HUES48 (cell line): Measurements from ENCODE around the gene PPP1R1B.

Source experiments
- H3K27ac ChIP-seq: one replicate; pipeline ENCODE4 v1.7.0; 2013; ENCODE audit warnings: low read depth, low read length, inconsistent platforms
- H3K27me3 ChIP-seq: 2 replicates; pipeline ENCODE4 v1.6.1; 2013; ENCODE audit warnings: mild to moderate bottlenecking, low read length; ENCODE audit not compliant: control insufficient read depth, insufficient read depth
- H3K36me3 ChIP-seq: 2 replicates; pipeline ENCODE4 v1.6.1; 2013; ENCODE audit warnings: low read length; ENCODE audit not compliant: control insufficient read depth, insufficient read depth
- H3K4me1 ChIP-seq: 2 replicates; pipeline ENCODE4 v1.6.1; 2013; ENCODE audit warnings: mild to moderate bottlenecking, low read length; ENCODE audit not compliant: control insufficient read depth, insufficient read depth
- H3K4me3 ChIP-seq: 2 replicates; pipeline ENCODE4 v1.5.1; 2013; ENCODE audit warnings: mild to moderate bottlenecking, low read depth, low read length
- H3K9ac ChIP-seq: 2 replicates; pipeline ENCODE4 v1.6.1; 2013; ENCODE audit warnings: mild to moderate bottlenecking, low read depth, low read length, moderate library complexity
- H3K9me3 ChIP-seq: 2 replicates; pipeline ENCODE4 v1.6.1; 2013; ENCODE audit warnings: low read length; ENCODE audit not compliant: control insufficient read depth, insufficient read depth

The PPP1R1B gene

GRCh38 chr17:39638317-39638716, 11.6 kb downstream of the PPP1R1B start:
- Histone ChIP-seq H3K27me3 (no peaks in the 10 kb centered on the region), H3K9me3 (no peaks in the 10 kb centered on the region), H3K9ac (no peak overlapping the region), H3K4me3 (peak overlapping the region; percentile 74; the same call in 1 of the 2 replicates), H3K4me1 (peaks cover 42% of the 10 kb centered on the region), H3K36me3 (no peaks in the 10 kb centered on the region), H3K27ac (no peak overlapping the region)

DNA sequence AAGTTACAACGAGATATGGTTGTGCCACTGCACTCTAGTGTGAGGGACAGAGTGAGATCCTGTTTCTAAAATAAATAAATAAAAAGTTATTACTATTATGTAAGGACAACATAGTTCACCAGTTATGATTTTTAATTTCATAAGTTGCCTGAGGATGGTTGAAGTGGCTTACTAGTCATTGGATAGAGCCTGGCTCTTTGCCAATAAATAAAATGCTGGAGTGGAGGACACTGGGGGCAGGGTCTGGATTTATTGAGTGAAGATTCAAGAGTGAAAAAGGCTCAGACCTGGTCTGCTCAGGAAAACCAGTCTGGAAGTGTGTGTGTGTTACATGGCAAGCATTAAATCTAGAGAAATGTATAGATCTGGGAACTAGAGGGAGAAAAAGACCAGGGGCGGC, 12.3 kb downstream of the PPP1R1B start:
- peaks cover 42% of the 10 kb centered on the region for H3K4me1 ChIP-seq

GRCh38 chr17:39639566-39640458, 13.1 kb downstream of the PPP1R1B start:
- Histone ChIP-seq H3K9me3 (no peaks in the 10 kb centered on the region), H3K9ac (no peak overlapping the region), H3K27ac (peak overlapping the region; percentile 33), H3K4me1 (peaks cover 39% of the 10 kb centered on the region), H3K36me3 (no peaks in the 10 kb centered on the region), H3K27me3 (no peaks in the 10 kb centered on the region), H3K4me3 (no peak overlapping the region)

More for the DNA sequence above, 12.3 kb downstream of the PPP1R1B start:
- H3K9ac ChIP-seq, result no peak overlapping the region
- no peaks in the 10 kb centered on the region for H3K9me3 ChIP-seq
- H3K27ac ChIP-seq, result no peak overlapping the region
- no peaks in the 10 kb centered on the region for H3K27me3 ChIP-seq
- H3K4me3 ChIP-seq, result no peak overlapping the region
- no peaks in the 10 kb centered on the region for H3K36me3 ChIP-seq

- Histone ChIP-seq H3K9me3 (no peaks in the 10 kb centered on the region), H3K27ac (no peak overlapping the region), H3K4me1 (peaks cover 42% of the 10 kb centered on the region), H3K9ac (no peak overlapping the region), H3K4me3 (no peak overlapping the region), H3K36me3 (no peaks in the 10 kb centered on the region), H3K27me3 (no peaks in the 10 kb centered on the region)
These were observed 13.9 kb downstream of the PPP1R1B start for GRCh38 chr17:39640591-39641031.

DNA sequence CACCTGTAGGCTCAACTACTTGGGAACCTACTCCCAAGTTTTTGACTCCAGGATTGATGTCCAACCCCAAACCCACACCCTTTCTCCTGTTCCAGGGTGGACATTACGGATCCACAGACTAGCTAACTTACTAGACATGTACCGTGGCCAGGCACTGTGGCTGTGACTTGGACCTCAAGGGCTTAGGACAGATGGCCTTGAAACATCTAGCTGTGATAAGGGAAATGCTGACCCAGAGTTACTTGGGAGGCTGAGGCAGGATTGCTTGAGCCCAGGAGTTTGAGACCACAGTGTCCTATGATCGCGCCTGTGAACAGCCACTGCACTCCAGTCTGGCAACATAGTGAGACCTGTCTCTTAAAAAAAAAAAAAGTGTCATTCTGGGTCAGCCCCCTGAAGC, 14.3 kb downstream of the PPP1R1B start:
- H3K27me3 ChIP-seq, result no peaks in the 10 kb centered on the region
- peaks cover 37% of the 10 kb centered on the region for H3K4me1 ChIP-seq
- no peak overlapping the region for H3K4me3 ChIP-seq
- no peaks in the 10 kb centered on the region for H3K9me3 ChIP-seq
- no peaks in the 10 kb centered on the region for H3K36me3 ChIP-seq
- H3K27ac ChIP-seq, result no peak overlapping the region
- H3K9ac ChIP-seq, result no peak overlapping the region

- H3K27me3 ChIP-seq, result no peaks in the 10 kb centered on the region
- no peak overlapping the region for H3K27ac ChIP-seq
- no peak overlapping the region for H3K9ac ChIP-seq
- peaks cover 30% of the 10 kb centered on the region for H3K4me1 ChIP-seq
- H3K9me3 ChIP-seq, result no peaks in the 10 kb centered on the region
- no peaks in the 10 kb centered on the region for H3K36me3 ChIP-seq
- H3K4me3 ChIP-seq, result no peak overlapping the region
These were observed 15.1 kb downstream of the PPP1R1B start for GRCh38 chr17:39641883-39642282.

DNA sequence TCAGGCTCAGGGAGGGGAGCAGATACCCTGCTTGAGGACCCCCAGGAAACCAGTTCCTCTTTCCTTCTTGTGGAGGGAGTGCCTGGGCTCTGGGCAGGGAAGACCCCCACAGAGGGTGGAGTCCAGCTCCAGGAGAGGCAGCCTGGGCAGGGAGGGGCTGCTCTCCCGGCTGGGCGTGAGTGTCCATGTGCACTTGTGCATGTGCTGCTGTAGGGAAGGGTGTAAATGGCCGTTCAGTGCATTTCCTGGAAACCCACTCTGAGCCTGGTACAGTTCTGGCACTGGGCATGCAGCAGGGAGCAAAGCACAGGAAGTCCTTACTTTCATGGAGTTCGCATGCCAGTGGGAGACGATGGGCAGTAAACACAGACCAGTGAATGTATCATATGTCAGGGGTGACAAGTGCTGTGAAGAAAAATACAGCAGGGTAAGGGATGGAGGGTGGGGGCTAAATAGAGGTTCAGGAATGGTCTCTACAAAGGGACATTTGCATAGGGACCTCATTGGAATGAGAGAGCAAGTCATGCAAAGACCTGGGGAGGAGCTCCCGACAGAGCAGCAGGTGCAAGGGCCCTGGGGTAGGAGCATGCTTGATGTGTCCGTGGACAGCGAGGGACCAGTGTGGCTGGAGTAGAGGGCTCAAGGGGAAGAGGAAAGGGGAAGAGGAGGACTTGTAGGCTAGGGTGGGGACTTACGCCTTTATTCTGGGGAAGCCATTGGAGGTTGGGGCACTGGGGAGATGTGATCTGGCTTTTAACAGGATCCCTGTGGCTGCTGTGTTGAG, 15.7 kb downstream of the PPP1R1B start:
- Histone ChIP-seq H3K36me3 (no peaks in the 10 kb centered on the region), H3K27me3 (no peaks in the 10 kb centered on the region), H3K9ac (no peak overlapping the region), H3K4me3 (no peak overlapping the region), H3K27ac (no peak overlapping the region), H3K4me1 (peaks cover 30% of the 10 kb centered on the region), H3K9me3 (no peaks in the 10 kb centered on the region)

- Histone ChIP-seq H3K9ac (no peak overlapping the region), H3K4me1 (peaks cover 22% of the 10 kb centered on the region), H3K9me3 (no peaks in the 10 kb centered on the region), H3K4me3 (no peak overlapping the region), H3K36me3 (no peaks in the 10 kb centered on the region), H3K27me3 (no peaks in the 10 kb centered on the region), H3K27ac (no peak overlapping the region)
These were observed 16.5 kb downstream of the PPP1R1B start for GRCh38 chr17:39643271-39643670.

- Histone ChIP-seq H3K9ac (no peak overlapping the region), H3K27ac (no peak overlapping the region), H3K9me3 (no peaks in the 10 kb centered on the region), H3K27me3 (no peaks in the 10 kb centered on the region), H3K4me3 (no peak overlapping the region), H3K4me1 (peaks cover 14% of the 10 kb centered on the region), H3K36me3 (no peaks in the 10 kb centered on the region)
These were observed 20.5 kb downstream of the PPP1R1B start for GRCh38 chr17:39647256-39647655.

- Histone ChIP-seq H3K4me3 (no peak overlapping the region), H3K9me3 (no peaks in the 10 kb centered on the region), H3K27ac (no peak overlapping the region), H3K36me3 (no peaks in the 10 kb centered on the region), H3K27me3 (no peaks in the 10 kb centered on the region), H3K9ac (no peak overlapping the region), H3K4me1 (peaks cover 29% of the 10 kb centered on the region)
These were observed 22.0 kb downstream of the PPP1R1B start for GRCh38 chr17:39648616-39649366.
